Spinal cord (tissue), 10 donors: ENCODE data around the gene STMP1. TPM values are rescaled to one million over a fixed set of nuclear protein-coding genes. Genes with fewer than 3 reads are reported as not detected.
A peak's percentile ranks its signal among the peaks of the same experiment; 100 is the strongest.
"Not testable (repeated sequence)": the region's sequence is repeated elsewhere in the genome, so short reads cannot be mapped to it uniquely, and the experiment has no call there.

Experiments used
- DNase-seq, 6 donors: peaks; one replicate each; pipeline versions ENCODE4 v3.0.0 to v3.0.0-alpha.2; 2013 to 2015; ENCODE audit warnings: low spot score in 6 of 6, low read depth in 4 of 6
- H3K27ac ChIP-seq: one replicate; pipeline ENCODE4 v1.5.1; 2013; ENCODE audit warnings: low read depth, low read length, control low read depth
- H3K27me3 ChIP-seq: one replicate; pipeline ENCODE4 v1.6.1; 2013; ENCODE audit warnings: low read length; ENCODE audit not compliant: control insufficient read depth, insufficient read depth
- H3K36me3 ChIP-seq: one replicate; pipeline ENCODE4 v1.6.1; 2013; ENCODE audit warnings: low read length; ENCODE audit not compliant: control insufficient read depth, insufficient read depth
- H3K4me1 ChIP-seq: one replicate; pipeline ENCODE4 v1.6.1; 2013; ENCODE audit warnings: low read length; ENCODE audit not compliant: control insufficient read depth, insufficient read depth
- H3K4me3 ChIP-seq: one replicate; pipeline ENCODE4 v1.5.1; 2013; ENCODE audit warnings: low read depth, low read length, control low read depth
- H3K9me3 ChIP-seq: one replicate; pipeline ENCODE4 v1.6.1; 2013; ENCODE audit warnings: low read length; ENCODE audit not compliant: control insufficient read depth, insufficient read depth
- WGBS: methylation state at CpG from one replicate; pipeline ENCODE4 v1.1.5; 2013; ENCODE audit warnings: missing lambda C conversion rate; ENCODE audit not compliant: insufficient coverage; 5-methylcytosine and 5-hydroxymethylcytosine counted together
- long read RNA-seq, 4 donors: transcript quantifications; one replicate each; lab custom pipeline, GENCODE V29; 2026
- polyA plus RNA-seq, 2 donors: library from polyadenylated mRNA; unstranded; fragments of 120-200 nt; gene quantifications; one replicate each; pipeline ENCODE4 v1.2.1, GENCODE V29; 2013; ENCODE audit not compliant: insufficient read length in 2 of 2
- total RNA-seq, 2 donors: library from RNA; depleted of rRNA in 1 of 2; stranded (reverse); fragments of 120-200 nt in 1 of 2; fragments of >200 nt in 1 of 2; gene quantifications; one replicate each; pipeline versions ENCODE4 v1.2.3 to v1.2.4, GENCODE V29; 2013 to 2014
- donor health status: healthy.

The STMP1 gene
- total RNA-seq (10 to 100 TPM; 29.0 to 31.7 TPM), polyA plus RNA-seq (10 to 100 TPM; 67.9 to 84.7 TPM)
- long read RNA-seq, donor 1, transcript STMP1-202 (3 exons, 2,450 nt), result major isoform, 66 of 248 reads
- long read RNA-seq, donor 1, partial matches to known transcripts, result 146 of 248 reads
- long read RNA-seq, donor 1, other reads (novel, unspliced or antisense), result 34 of 248 reads
- long read RNA-seq, donor 2, transcript STMP1-202 (3 exons, 2,450 nt), result major isoform, 51 of 56 reads
- long read RNA-seq, donor 2, partial matches to known transcripts, result 5 of 56 reads
- long read RNA-seq, donor 2, other reads (novel, unspliced or antisense), result 0 of 56 reads
- long read RNA-seq, donor 3, transcript STMP1-202 (3 exons, 2,450 nt), result major isoform, 68 of 68 reads
- long read RNA-seq, donor 3, partial matches to known transcripts, result 0 of 68 reads
- long read RNA-seq, donor 3, other reads (novel, unspliced or antisense), result 0 of 68 reads
- long read RNA-seq, donor 4, transcript STMP1-202 (3 exons, 2,450 nt), result major isoform, 109 of 138 reads
- long read RNA-seq, donor 4, partial matches to known transcripts, result 28 of 138 reads
- long read RNA-seq, donor 4, other reads (novel, unspliced or antisense), result 0 of 138 reads

- peak; percentile 82 to 98 (median 89) for DNase-seq
- no peaks in the 10 kb centered on the region for H3K9me3 ChIP-seq
- WGBS, result under 1% methylated on average over 53 of the region's 60 CpGs
- H3K27ac ChIP-seq, result peak within 1 kb of the TSS; percentile 93
- no peaks in the 10 kb centered on the region for H3K36me3 ChIP-seq
- H3K27me3 ChIP-seq, result no peaks in the 10 kb centered on the region
- peak within 1 kb of the TSS; percentile 91 for H3K4me3 ChIP-seq
- H3K4me1 ChIP-seq, result peaks cover 15% of the 10 kb centered on the region
Measured at GRCh38 chr7:135662373-135663114, at the start of gene STMP1. Gene STMP1 (plus strand): TSS chr7:135662514.

DNA sequence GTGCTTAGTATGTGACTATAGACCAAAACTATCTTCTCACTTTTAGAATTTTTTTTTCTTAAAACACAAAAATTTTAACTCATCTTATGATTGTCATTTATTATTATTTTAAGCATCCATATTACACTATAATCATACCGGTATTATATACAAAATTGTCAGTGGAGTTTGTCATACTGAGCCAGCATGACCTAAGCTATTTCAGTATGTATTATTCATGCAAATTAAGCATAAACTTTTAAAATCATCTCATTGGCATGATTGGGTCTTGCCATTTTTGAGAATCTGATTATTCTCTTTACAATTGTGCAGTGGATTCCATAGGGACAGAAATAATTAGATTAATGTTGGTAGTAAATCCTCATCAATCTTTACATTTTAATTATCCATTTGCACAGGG lies 46.2 kb upstream of the STMP1 start:
- Histone ChIP-seq H3K36me3 (peaks cover 22% of the 10 kb centered on the region), H3K4me3 (no peak overlapping the region), H3K9me3 (no peaks in the 10 kb centered on the region), H3K27ac (no peak overlapping the region), H3K27me3 (no peaks in the 10 kb centered on the region), H3K4me1 (no peaks in the 10 kb centered on the region)
- no CpG with 5 or more reads among the region's 1 CpG for WGBS
- DNase-seq, result no peak

DNA sequence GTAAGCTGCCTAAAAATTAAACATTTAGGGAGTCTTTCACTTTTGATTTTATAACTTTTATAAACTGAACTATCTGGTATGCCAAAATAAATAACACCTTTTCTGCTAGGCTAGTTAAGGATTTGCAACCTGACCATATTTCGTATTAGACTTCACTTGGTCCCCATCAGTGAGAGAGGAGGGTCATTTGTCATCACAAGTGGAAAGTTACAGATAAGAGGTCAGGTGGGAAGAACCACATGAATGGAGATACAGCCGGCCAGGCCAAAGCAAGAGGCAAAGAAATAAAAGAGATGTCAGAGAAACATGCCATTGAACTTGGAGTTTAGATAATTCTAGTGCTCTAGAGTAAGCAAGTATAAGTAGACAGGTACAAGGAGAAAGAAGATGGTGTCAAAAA lies 44.5 kb upstream of the STMP1 start:
- Histone ChIP-seq H3K4me1 (no peaks in the 10 kb centered on the region), H3K4me3 (no peak overlapping the region), H3K27me3 (no peaks in the 10 kb centered on the region), H3K36me3 (peaks cover 18% of the 10 kb centered on the region), H3K9me3 (no peaks in the 10 kb centered on the region), H3K27ac (no peak overlapping the region)
- DNase-seq, result no peak
- 82% methylated on average over 1 of the region's 2 CpGs for WGBS

DNA sequence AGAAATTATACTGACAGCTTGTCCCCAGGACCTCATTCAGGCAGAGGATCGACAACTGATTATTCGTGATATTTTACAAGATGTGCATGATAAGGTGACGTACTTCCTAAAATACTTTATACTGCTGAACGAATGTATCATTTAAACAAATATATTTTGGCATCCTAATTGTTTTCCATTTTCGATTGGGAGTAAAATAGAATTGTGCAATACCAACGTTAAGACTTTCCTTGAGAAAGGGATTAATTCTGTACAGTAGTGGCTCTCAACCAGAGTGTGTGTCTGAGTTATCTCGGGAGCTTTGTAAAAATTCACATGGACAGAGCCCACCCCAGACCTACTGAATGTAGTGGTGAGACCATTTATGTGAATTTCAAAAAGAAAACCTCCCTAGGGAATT lies 43.8 kb upstream of the STMP1 start:
- no peaks in the 10 kb centered on the region for H3K4me1 ChIP-seq
- no peak for DNase-seq
- H3K27ac ChIP-seq, result no peak overlapping the region
- H3K4me3 ChIP-seq, result no peak overlapping the region
- H3K9me3 ChIP-seq, result no peaks in the 10 kb centered on the region
- no peaks in the 10 kb centered on the region for H3K27me3 ChIP-seq
- peaks cover 22% of the 10 kb centered on the region for H3K36me3 ChIP-seq
- 80% methylated on average over 1 of the region's 7 CpGs for WGBS

- H3K4me1 ChIP-seq, result no peaks in the 10 kb centered on the region
Measured at GRCh38 chr7:135620447-135620846, 41.9 kb upstream of the STMP1 start.

GRCh38 chr7:135620980-135621850 lies 41.1 kb upstream of the STMP1 start:
- no peaks in the 10 kb centered on the region for H3K27me3 ChIP-seq
- no peaks in the 10 kb centered on the region for H3K9me3 ChIP-seq
- H3K4me1 ChIP-seq, result no peaks in the 10 kb centered on the region
- WGBS, result no CpG with 5 or more reads among the region's 1 CpG
- H3K36me3 ChIP-seq, result peaks cover 29% of the 10 kb centered on the region
- H3K27ac ChIP-seq, result no peak overlapping the region
- no peak overlapping the region for H3K4me3 ChIP-seq
- DNase-seq, result peak; percentile 40 to 92 (median 64)

More at GRCh38 chr7:135620447-135620846, 41.9 kb upstream of the STMP1 start:
- WGBS, result 100% methylated on average over 1 of the region's 2 CpGs
- Histone ChIP-seq H3K27ac (no peak overlapping the region), H3K36me3 (peaks cover 29% of the 10 kb centered on the region), H3K4me3 (no peak overlapping the region), H3K27me3 (no peaks in the 10 kb centered on the region), H3K9me3 (no peaks in the 10 kb centered on the region)
- DNase-seq, result no peak

DNA sequence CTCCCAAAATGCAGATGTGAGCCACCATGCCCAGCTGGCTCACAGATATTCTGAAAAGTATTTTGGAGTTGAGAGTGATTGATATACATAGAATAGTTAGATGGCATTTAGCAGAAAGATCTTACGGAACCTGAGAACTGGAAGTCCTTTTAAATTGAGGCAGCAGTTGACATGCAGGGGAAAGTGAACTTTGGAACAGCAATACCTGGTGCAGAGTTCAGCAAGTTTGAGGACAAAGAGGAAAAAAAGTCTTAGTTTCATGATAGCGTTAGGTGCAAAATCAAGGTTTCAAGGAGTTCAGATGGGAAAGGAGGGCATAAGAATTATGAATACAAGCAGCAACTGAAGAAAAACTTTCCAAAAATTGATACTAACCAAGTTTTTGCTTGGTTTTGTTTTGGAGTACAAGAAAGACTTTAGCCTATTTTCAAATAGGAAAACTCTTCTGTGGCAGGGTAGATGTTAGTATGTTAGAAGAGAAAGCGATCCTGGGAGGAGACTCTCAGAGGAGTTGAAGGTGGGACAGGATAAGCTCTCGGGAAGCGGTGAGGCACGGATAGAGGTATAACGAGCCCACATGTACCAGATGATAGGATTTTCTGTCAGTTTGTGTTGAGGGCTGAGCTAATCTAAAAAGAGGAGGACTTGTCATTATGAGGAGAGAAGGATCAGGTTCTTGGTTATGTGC lies 28.0 kb upstream of the STMP1 start:
- no peak overlapping the region for H3K4me3 ChIP-seq
- no peak overlapping the region for H3K27ac ChIP-seq
- H3K4me1 ChIP-seq, result no peaks in the 10 kb centered on the region
- peaks cover 26% of the 10 kb centered on the region for H3K36me3 ChIP-seq
- no peaks in the 10 kb centered on the region for H3K27me3 ChIP-seq
- 96% methylated on average over 6 of the region's 7 CpGs for WGBS
- no peak for DNase-seq
- H3K9me3 ChIP-seq, result no peaks in the 10 kb centered on the region

DNA sequence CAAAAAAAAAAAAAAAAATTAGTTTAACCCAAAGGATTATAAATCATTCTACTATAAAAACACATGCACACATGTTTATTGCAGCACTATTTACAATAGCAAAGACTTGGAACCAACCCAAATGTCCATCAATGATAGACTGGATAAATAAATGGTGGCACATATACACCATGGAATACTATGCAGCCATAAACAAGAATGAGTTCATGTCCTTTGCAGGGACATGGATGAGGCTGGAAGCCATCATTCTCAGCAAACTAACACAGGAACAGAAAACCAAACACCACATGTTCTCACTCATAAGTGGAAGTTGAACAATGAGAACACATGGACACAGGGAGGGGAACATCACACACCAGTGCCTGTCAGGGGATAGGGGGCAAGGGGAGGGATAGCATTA lies 22.6 kb upstream of the STMP1 start:
- H3K27me3 ChIP-seq, result not testable (repeated sequence)
- peaks cover 26% of the 10 kb centered on the region for H3K36me3 ChIP-seq

GRCh38 chr7:135644154-135644553 lies 18.2 kb upstream of the STMP1 start:
- Histone ChIP-seq H3K4me1 (no peaks in the 10 kb centered on the region), H3K9me3 (no peaks in the 10 kb centered on the region), H3K27me3 (no peaks in the 10 kb centered on the region), H3K27ac (no peak overlapping the region), H3K4me3 (no peak overlapping the region), H3K36me3 (peaks cover 34% of the 10 kb centered on the region)
- WGBS, result 96% methylated on average over 3 of the region's 3 CpGs
- no peak for DNase-seq

More for the DNA sequence above, 22.6 kb upstream of the STMP1 start:
- not testable (repeated sequence) for H3K4me3 ChIP-seq, H3K4me1 ChIP-seq, H3K27ac ChIP-seq, DNase-seq, H3K9me3 ChIP-seq
